BJ (cell line): ENCODE measurements around the gene ABLIM1. TPM values are rescaled to one million over a fixed set of nuclear protein-coding genes. Genes with fewer than 3 reads are reported as not detected.

Experiments used
- CTCF ChIA-PET: fragments of 350-600 bp; formaldehyde crosslinking; extraction: SDS; loops from one replicate; lab custom pipeline; 2021; ENCODE audit warnings: antibody characterized with exemption, inconsistent platforms; lab: Yijun Ruan, JAX
- POLR2A ChIA-PET: fragments of 300-600 bp; sonication (Branson Sonifier 250); formaldehyde crosslinking; extraction: SDS; loops from one replicate; lab custom pipeline; 2021; ENCODE audit warnings: antibody characterized with exemption; lab: Charles Lee
- DNase-seq: peaks from one replicate; pipeline ENCODE4 v3.0.0-alpha.2; 2011; ENCODE audit warnings: low read depth
- H3K27me3 ChIP-seq: 2 replicates; pipeline ENCODE4 v1.6.0; 2011; ENCODE audit warnings: low read length; ENCODE audit not compliant: control insufficient read depth, insufficient read depth
- H3K36me3 ChIP-seq: 2 replicates; pipeline ENCODE4 v1.5.1; 2011; ENCODE audit warnings: low read length; ENCODE audit not compliant: control insufficient read depth, insufficient read depth
- H3K4me3 ChIP-seq: 2 replicates; pipeline ENCODE4 v1.5.1; 2011; ENCODE audit warnings: low read depth, mild to moderate bottlenecking, control low read depth, low read length
- polyA plus RNA-seq: library from polyadenylated mRNA; depleted of rRNA; stranded (reverse); fragments of >200 nt; gene quantifications from 2 replicates; pipeline ENCODE4 v1.2.3, GENCODE V29; 2011
- TF ChIP-seq, protein P1 (sequence below): IDR thresholded peaks from 2 replicates; pipeline ENCODE4 v1.5.1; 2011; ENCODE audit warnings: low read depth, mild to moderate bottlenecking, control low read depth, inconsistent platforms, low read length, moderate library complexity; ENCODE audit not compliant: insufficient read depth

The ABLIM1 gene
- polyA plus RNA-seq, 1 experiment, result 14.4 TPM

DNA sequence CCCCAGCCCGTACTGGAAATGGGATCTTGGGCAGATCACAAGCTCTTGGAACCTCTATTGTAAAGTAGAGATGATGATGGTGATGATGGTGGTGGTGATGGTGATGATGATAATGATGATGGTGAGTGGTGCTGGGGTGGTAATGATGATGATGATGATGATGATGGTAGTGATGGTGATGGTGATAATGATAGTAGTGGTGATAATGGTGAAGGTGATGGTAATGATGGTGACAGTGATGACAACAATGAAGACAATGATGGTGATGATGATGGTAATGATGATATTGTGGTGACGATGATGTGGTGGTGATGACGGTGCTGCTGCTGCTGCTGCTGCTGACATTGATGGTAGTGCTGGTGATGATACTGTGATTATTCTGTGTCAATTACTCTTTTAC is 162.8 kb downstream of the ABLIM1 start:
- H3K4me3 ChIP-seq, result no peak overlapping the region
- ChIA-PET POLR2A (no interaction called here), CTCF (interaction anchor here (1.1 to 1.8 kb wide), 2 partner anchors 9 to 24 kb away, joined by 3 to 7 read pairs; no protein-coding TSS in a partner anchor)
- no peak for DNase-seq
- no peaks in the 10 kb centered on the region for H3K36me3 ChIP-seq
- no peaks in the 10 kb centered on the region for H3K27me3 ChIP-seq
- TF ChIP-seq, protein P1, sequence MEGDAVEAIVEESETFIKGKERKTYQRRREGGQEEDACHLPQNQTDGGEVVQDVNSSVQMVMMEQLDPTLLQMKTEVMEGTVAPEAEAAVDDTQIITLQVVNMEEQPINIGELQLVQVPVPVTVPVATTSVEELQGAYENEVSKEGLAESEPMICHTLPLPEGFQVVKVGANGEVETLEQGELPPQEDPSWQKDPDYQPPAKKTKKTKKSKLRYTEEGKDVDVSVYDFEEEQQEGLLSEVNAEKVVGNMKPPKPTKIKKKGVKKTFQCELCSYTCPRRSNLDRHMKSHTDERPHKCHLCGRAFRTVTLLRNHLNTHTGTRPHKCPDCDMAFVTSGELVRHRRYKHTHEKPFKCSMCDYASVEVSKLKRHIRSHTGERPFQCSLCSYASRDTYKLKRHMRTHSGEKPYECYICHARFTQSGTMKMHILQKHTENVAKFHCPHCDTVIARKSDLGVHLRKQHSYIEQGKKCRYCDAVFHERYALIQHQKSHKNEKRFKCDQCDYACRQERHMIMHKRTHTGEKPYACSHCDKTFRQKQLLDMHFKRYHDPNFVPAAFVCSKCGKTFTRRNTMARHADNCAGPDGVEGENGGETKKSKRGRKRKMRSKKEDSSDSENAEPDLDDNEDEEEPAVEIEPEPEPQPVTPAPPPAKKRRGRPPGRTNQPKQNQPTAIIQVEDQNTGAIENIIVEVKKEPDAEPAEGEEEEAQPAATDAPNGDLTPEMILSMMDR, result no peak

- DNase-seq, result no peak
- TF ChIP-seq, protein P1, result no peak
- POLR2A ChIA-PET, result no interaction called here
- Histone ChIP-seq H3K36me3 (no peaks in the 10 kb centered on the region), H3K27me3 (no peaks in the 10 kb centered on the region), H3K4me3 (no peak overlapping the region)
- CTCF ChIA-PET, result interaction anchor here (2.0 kb wide), 1 partner anchor 188 kb away, joined by 7 read pairs; no protein-coding TSS in a partner anchor
Measured at GRCh38 chr10:114492351-114493037, 165.6 kb downstream of the ABLIM1 start.

DNA sequence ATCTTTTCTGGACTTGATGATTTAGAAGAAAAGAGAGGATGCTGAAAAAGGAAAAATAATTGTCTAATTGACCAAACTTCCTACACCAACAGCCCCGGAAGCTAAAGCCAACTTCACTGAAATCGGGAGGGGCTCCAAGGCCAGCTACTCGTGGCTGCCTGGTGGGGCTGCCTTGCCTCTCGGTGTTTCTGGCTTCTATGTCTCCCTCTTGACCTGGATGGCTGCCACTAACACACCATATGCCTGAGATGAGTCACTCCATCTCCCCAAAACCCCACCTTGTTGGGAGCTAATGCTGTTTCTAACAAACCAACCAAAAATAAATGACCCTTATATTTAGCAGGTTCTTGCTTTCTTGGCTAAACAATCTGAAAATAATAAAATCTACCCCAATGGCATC is 166.1 kb downstream of the ABLIM1 start:
- H3K27me3 ChIP-seq, result no peaks in the 10 kb centered on the region
- TF ChIP-seq, protein P1, result no peak
- no peak overlapping the region for H3K4me3 ChIP-seq
- ChIA-PET POLR2A (no interaction called here), CTCF (interaction anchor here (2.0 kb wide), 1 partner anchor 188 kb away, joined by 7 read pairs; no protein-coding TSS in a partner anchor)
- no peaks in the 10 kb centered on the region for H3K36me3 ChIP-seq
- DNase-seq, result no peak

DNA sequence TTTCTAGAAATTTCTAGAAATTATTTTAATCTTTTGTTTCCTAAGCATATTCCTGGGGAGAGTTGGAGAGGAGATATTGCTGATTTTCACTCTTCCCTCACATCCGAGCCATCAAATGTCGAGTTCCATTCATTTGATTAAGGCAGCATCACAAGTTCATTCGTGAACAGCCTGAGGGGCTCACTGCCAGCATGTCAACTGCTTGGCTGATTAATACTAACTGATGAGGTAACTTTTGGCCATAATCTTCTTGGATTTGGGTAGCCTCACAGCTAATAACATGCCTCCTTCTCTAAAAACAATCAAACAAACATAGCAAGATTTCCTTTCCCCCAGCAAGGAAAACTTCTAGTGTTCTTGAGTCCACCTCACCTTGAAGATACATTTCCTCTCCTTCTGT is 166.7 kb downstream of the ABLIM1 start:
- H3K4me3 ChIP-seq, result no peak overlapping the region
- TF ChIP-seq, protein P1, result no peak
- no peak for DNase-seq
- no peaks in the 10 kb centered on the region for H3K27me3 ChIP-seq
- ChIA-PET CTCF (interaction anchor here (2.0 kb wide), 1 partner anchor 187 kb away, joined by 7 read pairs; no protein-coding TSS in a partner anchor), POLR2A (no interaction called here)
- H3K36me3 ChIP-seq, result no peaks in the 10 kb centered on the region

DNA sequence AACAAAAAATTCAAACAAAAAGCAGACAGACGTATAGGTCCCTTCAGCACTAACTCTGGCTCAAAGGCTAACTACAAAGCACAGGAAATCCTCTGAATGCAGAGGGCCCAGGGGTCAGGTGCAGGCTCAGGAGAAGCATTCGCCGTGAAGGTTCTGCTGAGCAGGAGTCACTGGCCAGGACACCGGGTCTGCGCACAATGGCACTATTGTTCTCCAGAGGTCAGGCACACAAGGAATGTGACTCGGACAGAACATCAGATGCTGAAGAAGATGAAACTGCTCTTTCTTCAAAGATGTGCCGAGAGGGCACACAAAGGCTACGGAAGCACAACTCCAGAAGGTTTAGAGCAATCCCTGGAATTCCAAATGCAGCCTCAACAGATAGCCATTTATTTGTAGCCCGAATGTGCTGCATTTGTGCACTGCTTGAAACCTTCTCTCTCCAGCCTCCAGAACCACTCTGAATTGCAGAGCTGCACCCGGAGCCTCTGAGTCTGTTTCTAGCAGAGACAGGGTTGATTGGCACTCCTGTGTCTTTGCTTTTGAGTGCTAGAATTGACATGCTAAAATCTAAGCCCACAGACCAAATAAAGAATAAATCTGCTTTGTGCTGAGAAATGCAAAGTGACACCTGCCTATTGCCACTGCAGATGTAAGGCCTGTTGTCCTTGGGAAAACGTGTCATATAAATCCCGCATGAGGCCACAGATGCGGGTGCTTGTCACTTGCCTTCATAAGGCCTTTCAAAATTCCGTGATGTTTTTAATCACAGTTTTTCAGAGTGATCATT is 168.4 kb downstream of the ABLIM1 start:
- Histone ChIP-seq H3K27me3 (no peaks in the 10 kb centered on the region), H3K36me3 (no peaks in the 10 kb centered on the region), H3K4me3 (no peak overlapping the region)
- POLR2A ChIA-PET, result no interaction called here
- no peak for DNase-seq
- TF ChIP-seq, protein P1, result no peak
- CTCF ChIA-PET, result interaction anchor here (1.4 kb wide), 1 partner anchor 11 kb away, joined by 3 read pairs; no protein-coding TSS in a partner anchor
